Right renal cortex interstitium (tissue), 3 donors: ENCODE measurements around the gene EDEM1. TPM values are rescaled to one million over a fixed set of nuclear protein-coding genes. Genes with fewer than 3 reads are reported as not detected.

Experiments used
- DNase-seq, 3 donors: peaks; one replicate each; pipeline ENCODE4 v3.0.0-alpha.2; 2013; ENCODE audit warnings: low read depth in 3 of 3, low spot score in 2 of 3
- polyA plus RNA-seq, 3 donors: library from polyadenylated mRNA; unstranded; fragments of 120-200 nt; gene quantifications; one replicate each; pipeline ENCODE4 v1.2.1, GENCODE V29; 2013; ENCODE audit not compliant: insufficient read length in 3 of 3

The EDEM1 gene
- polyA plus RNA-seq, 3 donors: 17.4 to 18.9 (median 18.8) TPM

- no peak for DNase-seq
Measured at GRCh38 chr3:5264093-5264600, 76.6 kb downstream of the EDEM1 start.

GRCh38 chr3:5264896-5265770, 77.6 kb downstream of the EDEM1 start:
- no peak for DNase-seq

DNA sequence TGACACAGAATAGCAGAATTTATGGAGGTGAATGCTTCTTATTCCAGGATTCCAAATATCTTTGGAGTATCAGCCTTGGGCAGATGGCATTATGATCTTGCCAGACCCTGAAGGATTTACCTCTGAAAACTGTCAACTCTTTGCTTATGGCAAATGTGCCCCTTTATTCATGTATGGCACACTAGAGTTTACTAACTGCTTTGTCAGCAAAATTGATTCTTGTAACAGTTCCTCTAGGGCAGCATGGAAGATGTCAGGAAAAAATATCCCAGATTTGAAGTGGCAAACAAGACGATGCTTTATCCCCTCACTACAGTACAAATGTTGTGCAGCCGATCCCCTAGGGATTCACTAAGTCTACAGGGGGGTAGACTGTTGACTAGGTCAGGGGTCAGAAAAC, 79.7 kb downstream of the EDEM1 start:
- DNase-seq: no peak

DNA sequence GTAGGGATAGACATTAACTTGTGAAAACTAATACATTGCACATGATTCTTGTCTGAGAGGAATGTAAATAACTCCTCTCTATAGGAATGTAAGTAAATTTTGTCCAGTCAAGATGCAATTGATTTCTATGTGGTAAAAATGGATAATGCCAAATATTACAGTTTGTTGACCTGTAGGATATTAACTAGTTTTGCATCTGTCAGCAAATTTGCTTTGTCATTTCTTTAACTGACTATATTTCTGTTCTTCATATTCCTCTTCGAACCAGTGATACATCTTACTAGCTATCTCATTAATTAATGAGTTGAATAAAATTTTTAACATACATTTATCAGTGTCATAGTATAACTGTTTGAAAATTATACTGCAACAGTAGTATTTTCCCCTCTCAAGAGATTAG, 80.4 kb downstream of the EDEM1 start:
- no peak for DNase-seq

Other genes starting within 250 kb of the EDEM1 start
- gene BHLHE40, start 208.3 kb upstream of the EDEM1 start, polyA plus RNA-seq: 10 to 100 TPM; 22.8 to 26.4 (median 26.0) TPM
- gene ARL8B, start 65.4 kb upstream of the EDEM1 start, polyA plus RNA-seq: 10 to 100 TPM; 73.7 to 77.5 (median 75.3) TPM